Embryonic facial prominence (tissue), 1 donor: ENCODE data around the gene JAK1.
"Not testable (repeated sequence)": the region's sequence is repeated elsewhere in the genome, so short reads cannot be mapped to it uniquely, and the experiment has no call there.

Source experiments
- DNase-seq: peaks from one replicate; pipeline ENCODE4 v3.0.0-alpha.2; 2016; ENCODE audit errors: extremely low spot score

The JAK1 gene

GRCh38 chr1:64922336-64922735 lies 44.0 kb downstream of the JAK1 start:
- no peak for DNase-seq

- DNase-seq, result no peak
These were observed 44.6 kb downstream of the JAK1 start for GRCh38 chr1:64921771-64922170.

GRCh38 chr1:64920941-64921589 lies 45.3 kb downstream of the JAK1 start:
- no peak for DNase-seq

GRCh38 chr1:64919120-64919519 lies 47.2 kb downstream of the JAK1 start:
- not testable (repeated sequence) for DNase-seq

- DNase-seq, result no peak
These were observed 48.4 kb downstream of the JAK1 start for GRCh38 chr1:64917907-64918306.

GRCh38 chr1:64917328-64917861 lies 49.0 kb downstream of the JAK1 start:
- DNase-seq, result no peak

- no peak for DNase-seq
These were observed 50.7 kb downstream of the JAK1 start for GRCh38 chr1:64915381-64916274.

GRCh38 chr1:64913361-64914015 lies 52.9 kb downstream of the JAK1 start:
- no peak for DNase-seq

- DNase-seq, result no peak
These were observed 54.2 kb downstream of the JAK1 start for GRCh38 chr1:64912191-64912590.

- DNase-seq, result no peak
These were observed 55.0 kb downstream of the JAK1 start for GRCh38 chr1:64911326-64911725.

GRCh38 chr1:64909031-64909430 lies 57.3 kb downstream of the JAK1 start:
- DNase-seq, result no peak

GRCh38 chr1:64908575-64908974 lies 57.8 kb downstream of the JAK1 start:
- no peak for DNase-seq

GRCh38 chr1:64906447-64906846 lies 59.9 kb downstream of the JAK1 start:
- DNase-seq, result no peak

- no peak for DNase-seq
These were observed 62.8 kb downstream of the JAK1 start for GRCh38 chr1:64903593-64903992.

GRCh38 chr1:64901663-64902062 lies 64.7 kb downstream of the JAK1 start:
- DNase-seq, result no peak

- no peak for DNase-seq
These were observed 65.4 kb downstream of the JAK1 start for GRCh38 chr1:64900916-64901315.

- no peak for DNase-seq
These were observed 68.1 kb downstream of the JAK1 start for GRCh38 chr1:64898107-64898861.

GRCh38 chr1:64896551-64896950 lies 69.8 kb downstream of the JAK1 start:
- DNase-seq, result no peak

- DNase-seq, result no peak
These were observed 70.8 kb downstream of the JAK1 start for GRCh38 chr1:64895500-64895899.

GRCh38 chr1:64894438-64895196 lies 71.7 kb downstream of the JAK1 start:
- no peak for DNase-seq

GRCh38 chr1:64893921-64894320 lies 72.4 kb downstream of the JAK1 start:
- DNase-seq, result no peak
